IMR-90 (cell line): ENCODE measurements around the gene UPF1. TPM values are rescaled to one million over a fixed set of nuclear protein-coding genes. Genes with fewer than 3 reads are reported as not detected.

Experiments used
- ATAC-seq: fragments of 200-7000 bp; cut with Tn5 transposase; 2 replicates; pipeline ENCODE4 v1.9.1; 2020; ENCODE audit warnings: low read depth, mild to moderate bottlenecking, moderate library complexity
- BruUV-seq: library from RNA; stranded (reverse); fragments of 400-500 nt; replicated peaks from 2 replicates; lab custom pipeline; 2021; lab: Mats Ljungman, UMichigan
- CTCF ChIA-PET: fragments of 300-600 bp; formaldehyde crosslinking; extraction: SDS; loops from one replicate; lab custom pipeline; 2021; ENCODE audit warnings: antibody characterized with exemption; lab: Yijun Ruan, JAX
- POLR2A ChIA-PET: fragments of 300-600 bp; sonication (Branson Sonifier 250); formaldehyde crosslinking; loops from one replicate; lab custom pipeline; 2022; ENCODE audit warnings: antibody characterized with exemption; ENCODE audit not compliant: unreplicated experiment; lab: Charles Lee
- DNase-seq: peaks from one replicate; pipeline ENCODE4 v3.0.0; 2013
- H2AFZ ChIP-seq: replicated peaks from 2 replicates; pipeline ENCODE3; 2013; ENCODE audit warnings: low read length, mild to moderate bottlenecking; ENCODE audit not compliant: poor library complexity
- H2AK5ac ChIP-seq: 2 replicates; pipeline ENCODE4 v1.6.1; 2013; ENCODE audit warnings: low read depth, low read length, inconsistent platforms
- H2AK9ac ChIP-seq: replicated peaks from 2 replicates; pipeline ENCODE3; 2013; ENCODE audit warnings: mild to moderate bottlenecking, low read depth, low read length, moderate library complexity; ENCODE audit not compliant: poor library complexity
- H2BK120ac ChIP-seq: 2 replicates; pipeline ENCODE4 v1.6.1; 2013; ENCODE audit warnings: low read depth, low read length, inconsistent platforms
- H2BK15ac ChIP-seq: 3 replicates; pipeline ENCODE4 v1.6.1; 2013; ENCODE audit warnings: low read depth, low read length, inconsistent platforms
- H2BK20ac ChIP-seq: 2 replicates; pipeline ENCODE4 v1.6.1; 2013; ENCODE audit warnings: low read depth, mild to moderate bottlenecking, inconsistent platforms, low read length, moderate library complexity
- H2BK5ac ChIP-seq: 2 replicates; pipeline ENCODE4 v1.6.1; 2013; ENCODE audit warnings: mild to moderate bottlenecking, low read depth, low read length, inconsistent platforms; ENCODE audit not compliant: poor library complexity, severe bottlenecking
- H3K14ac ChIP-seq: replicated peaks from 2 replicates; pipeline ENCODE4 v1.6.1; 2013; ENCODE audit warnings: low read depth, low read length, inconsistent platforms
- H3K18ac ChIP-seq: 2 replicates; pipeline ENCODE4 v1.6.1; 2013; ENCODE audit warnings: low read depth, low read length, control low read depth
- H3K23ac ChIP-seq: 2 replicates; pipeline ENCODE4 v1.6.1; 2013; ENCODE audit warnings: low read depth, low read length, inconsistent platforms
- H3K27ac ChIP-seq: 2 replicates; pipeline ENCODE4 v1.5.1; 2013; ENCODE audit warnings: mild to moderate bottlenecking, control low read depth, low read length; ENCODE audit not compliant: insufficient read depth
- H3K27me3 ChIP-seq: 2 replicates; pipeline ENCODE4 v1.6.1; 2013; ENCODE audit warnings: low read length; ENCODE audit not compliant: control insufficient read depth, insufficient read depth
- H3K36me3 ChIP-seq: 2 replicates; pipeline ENCODE4 v1.6.1; 2013; ENCODE audit warnings: low read length, mixed read lengths; ENCODE audit not compliant: control insufficient read depth, insufficient read depth
- H3K4ac ChIP-seq: 2 replicates; pipeline ENCODE4 v1.6.1; 2013; ENCODE audit warnings: low read depth, low read length, inconsistent platforms
- H3K4me1 ChIP-seq: 2 replicates; pipeline ENCODE4 v1.6.1; 2013; ENCODE audit warnings: low read length, mixed read lengths; ENCODE audit not compliant: control insufficient read depth, insufficient read depth
- H3K4me2 ChIP-seq: 2 replicates; pipeline ENCODE4 v1.6.1; 2013; ENCODE audit warnings: low read depth, mild to moderate bottlenecking, control low read depth, low read length, moderate library complexity
- H3K4me3 ChIP-seq: 2 replicates; pipeline ENCODE4 v1.5.1; 2013; ENCODE audit warnings: low read depth, mild to moderate bottlenecking, control low read depth, low read length, moderate library complexity; ENCODE audit not compliant: insufficient read depth
- H3K56ac ChIP-seq: 2 replicates; pipeline ENCODE4 v1.6.1; 2013; ENCODE audit warnings: low read length, inconsistent platforms; ENCODE audit not compliant: insufficient read depth; ENCODE audit errors: extremely low read depth
- H3K79me1 ChIP-seq, 2 experiments: 2 replicates each; pipeline ENCODE4 v1.6.1; 2013; ENCODE audit warnings: low read length in 2 of 2, inconsistent platforms in 1 of 2, low read depth in 1 of 2
- H3K9ac ChIP-seq: 2 replicates; pipeline ENCODE4 v1.6.1; 2013; ENCODE audit warnings: low read depth, low read length, control low read depth
- H3K9me1 ChIP-seq: 2 replicates; pipeline ENCODE4 v1.6.1; 2013; ENCODE audit warnings: low read length, inconsistent platforms; ENCODE audit not compliant: insufficient read depth
- H3K9me3 ChIP-seq: 2 replicates; pipeline ENCODE4 v1.6.1; 2013; ENCODE audit warnings: low read length; ENCODE audit not compliant: control insufficient read depth, insufficient read depth
- H4K20me1 ChIP-seq: 2 replicates; pipeline ENCODE4 v1.6.1; 2013; ENCODE audit warnings: low read length, inconsistent platforms; ENCODE audit not compliant: insufficient read depth
- H4K5ac ChIP-seq: 2 replicates; pipeline ENCODE4 v1.6.1; 2013; ENCODE audit warnings: mild to moderate bottlenecking, low read depth, low read length, control low read depth
- H4K8ac ChIP-seq, 2 experiments: 2 replicates each; pipeline ENCODE4 v1.6.1; 2013; ENCODE audit warnings: low read depth in 2 of 2, low read length in 2 of 2, control low read depth in 1 of 2, inconsistent platforms in 1 of 2
- H4K91ac ChIP-seq: 2 replicates; pipeline ENCODE4 v1.6.1; 2013; ENCODE audit warnings: low read depth, low read length, inconsistent platforms; ENCODE audit not compliant: insufficient read depth
- CTCF ChIP-seq: conservative IDR thresholded peaks from 2 replicates; pipeline ENCODE4 v1.5.1; 2012; ENCODE audit warnings: mild to moderate bottlenecking, low read depth, low read length, improper control_type of control experiment
- FOS ChIP-seq: fragments of 150-350 bp; IDR thresholded peaks from 2 replicates; pipeline ENCODE4 v1.6.1; 2016; ENCODE audit warnings: low read depth, low read length
- MAFK ChIP-seq: IDR thresholded peaks from 2 replicates; pipeline ENCODE4 v1.6.1; 2012; ENCODE audit warnings: low read depth, low read length, improper control_type of control experiment
- MAZ ChIP-seq: IDR thresholded peaks from 2 replicates; pipeline ENCODE4 v1.6.1; 2012; ENCODE audit warnings: low read depth, mild to moderate bottlenecking, low read length, improper control_type of control experiment, moderate library complexity, borderline replicate concordance
- USF2 ChIP-seq: fragments of 150-350 bp; IDR thresholded peaks from 2 replicates; pipeline ENCODE4 v1.6.1; 2017; ENCODE audit warnings: mild to moderate bottlenecking, antibody characterized with exemption, low read length, low read depth
- WGBS, 2 experiments: methylation state at CpG; one replicate each; pipeline versions ENCODE4 v1.1.5 to v1.1.7; 2013; ENCODE audit warnings: missing lambda C conversion rate in 2 of 2; ENCODE audit not compliant: insufficient read length in 1 of 2; ENCODE audit errors: extremely low coverage in 2 of 2; 5-methylcytosine and 5-hydroxymethylcytosine counted together
- dilution Hi-C: fragments of 300-500 bp; cut with HindIII; formaldehyde crosslinking; loops from one replicate; pipeline ENCODE4 v1.14.3; 2018; ENCODE audit warnings: low sequenced_read_pairs; ENCODE audit not compliant: unreplicated experiment
- in situ Hi-C: fragments of 300-500 bp; cut with MboI; formaldehyde crosslinking; loops from 3 replicates; pipeline ENCODE4 v1.14.3; 2019; ENCODE audit warnings: low sequenced_read_pairs, inconsistent platforms, mixed read lengths
- intact Hi-C: fragments of 100-400 bp; cut with micrococcal nuclease; formaldehyde crosslinking; loops from 2 replicates; pipeline ENCODE4 v1.10.0; 2022
- polyA plus RNA-seq, 3 experiments: library from polyadenylated mRNA; depleted of rRNA; stranded (reverse); fragments of >200 nt; gene quantifications; 2 replicates each; pipeline ENCODE4 v1.2.3, GENCODE V29; 2012; ENCODE audit warnings: low replicate concordance in 1 of 3
- total RNA-seq: library from RNA; depleted of rRNA; stranded (reverse); fragments of >200 nt; gene quantifications from 2 replicates; pipeline ENCODE4 v1.2.3, GENCODE V29; 2012
- TF ChIP-seq, protein P1 (sequence below): fragments of 150-350 bp; IDR thresholded peaks from 2 replicates; pipeline ENCODE4 v1.6.1; 2016; ENCODE audit warnings: low read depth, mild to moderate bottlenecking, low read length, moderate library complexity, borderline replicate concordance

Gene UPF1
- total and polyA plus RNA-seq, 2 of the 4 experiments (the other 2 are of a cell fraction), result 31.2 to 50.3 TPM

- Histone ChIP-seq H4K91ac (no peak overlapping the region), H3K56ac (no peak overlapping the region), H3K27me3 (peaks cover 6% of the 10 kb centered on the region; the same call in 1 of the 2 replicates), H3K9ac (no peak overlapping the region), H3K18ac (no peak overlapping the region), H2AFZ (no peak overlapping the region), H3K79me1 (no peaks in the 10 kb centered on the region), H2AK9ac (no peak overlapping the region), H3K4me2 (no peak overlapping the region), H4K20me1 (no peaks in the 10 kb centered on the region), H3K4me3 (no peak overlapping the region), H3K23ac (no peak overlapping the region), H4K8ac (no peak overlapping the region), H3K4ac (no peak overlapping the region), H2AK5ac (no peak overlapping the region), H3K27ac (no peak overlapping the region), H3K36me3 (no peaks in the 10 kb centered on the region), H2BK5ac (no peak overlapping the region), H3K14ac (no peak overlapping the region), H3K9me3 (no peaks in the 10 kb centered on the region), H2BK20ac (no peak overlapping the region), H2BK15ac (no peak overlapping the region), H4K5ac (no peak overlapping the region), H2BK120ac (no peak overlapping the region), H3K4me1 (peaks cover 1% of the 10 kb centered on the region; the same call in 1 of the 2 replicates), H3K9me1 (no peaks in the 10 kb centered on the region)
- ChIA-PET CTCF (no interaction called here), POLR2A (no interaction called here)
- DNase-seq, result no peak
- 71% methylated on average over 11 of the region's 19 CpGs; no CpG with 5 or more reads in 1 of the 2 experiments for WGBS, 2 experiments
- dilution Hi-C loops, result no loop called here
- intact Hi-C loops, result no loop called here
- in situ Hi-C loops, result no loop called here
- no peak for ATAC-seq
- BruUV-seq, result no TSS peak
- TF ChIP-seq CTCF, result no peak
- TF ChIP-seq USF2, result no peak
- TF ChIP-seq MAZ, result no peak
- TF ChIP-seq, protein P1, sequence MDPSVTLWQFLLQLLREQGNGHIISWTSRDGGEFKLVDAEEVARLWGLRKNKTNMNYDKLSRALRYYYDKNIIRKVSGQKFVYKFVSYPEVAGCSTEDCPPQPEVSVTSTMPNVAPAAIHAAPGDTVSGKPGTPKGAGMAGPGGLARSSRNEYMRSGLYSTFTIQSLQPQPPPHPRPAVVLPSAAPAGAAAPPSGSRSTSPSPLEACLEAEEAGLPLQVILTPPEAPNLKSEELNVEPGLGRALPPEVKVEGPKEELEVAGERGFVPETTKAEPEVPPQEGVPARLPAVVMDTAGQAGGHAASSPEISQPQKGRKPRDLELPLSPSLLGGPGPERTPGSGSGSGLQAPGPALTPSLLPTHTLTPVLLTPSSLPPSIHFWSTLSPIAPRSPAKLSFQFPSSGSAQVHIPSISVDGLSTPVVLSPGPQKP, result no peak
- no peak for TF ChIP-seq MAFK
- no peak for TF ChIP-seq FOS
Measured at GRCh38 chr19:18807861-18808331, 23.9 kb upstream of the UPF1 start.
